ACC112 (cell line): Measurements from ENCODE around the gene FYB1.

Experiments
- H2AFZ ChIP-seq: fragments of 200-600 bp; sonication (generic); one replicate; pipeline ENCODE4 v1.6.0; 2017; ENCODE audit warnings: antibody characterized with exemption, low read length; ENCODE audit not compliant: unreplicated experiment
- H3K27ac ChIP-seq: fragments of 200-600 bp; sonication (generic); 2 replicates; pipeline ENCODE4 v1.5.1; 2014; ENCODE audit warnings: low read depth, mild to moderate bottlenecking, antibody characterized with exemption, low read length, moderate library complexity
- H3K27me3 ChIP-seq: fragments of 200-600 bp; sonication (generic); 2 replicates; pipeline ENCODE4 v1.6.1; 2014; ENCODE audit warnings: mild to moderate bottlenecking, antibody characterized with exemption, low read length, moderate library complexity, mixed read lengths; ENCODE audit not compliant: insufficient read depth
- H3K36me3 ChIP-seq: fragments of 200-600 bp; sonication (generic); 2 replicates; pipeline ENCODE4 v1.6.1; 2016; ENCODE audit warnings: mild to moderate bottlenecking, antibody characterized with exemption, low read length, moderate library complexity, mixed read lengths; ENCODE audit not compliant: insufficient read depth
- H3K4me1 ChIP-seq: fragments of 200-600 bp; sonication (generic); one replicate; pipeline ENCODE4 v1.6.1; 2016; ENCODE audit warnings: low read length, mixed read lengths; ENCODE audit not compliant: insufficient read depth, unreplicated experiment, control insufficient read depth
- H3K4me3 ChIP-seq: fragments of 200-600 bp; sonication (generic); 2 replicates; pipeline ENCODE4 v1.5.1; 2014; ENCODE audit warnings: mild to moderate bottlenecking, low read depth, low read length
- H3K79me2 ChIP-seq: fragments of 200-600 bp; sonication (generic); one replicate; pipeline ENCODE4 v1.6.0; 2016; ENCODE audit warnings: low read length; ENCODE audit not compliant: control insufficient read depth, unreplicated experiment, insufficient read depth

Gene FYB1

GRCh38 chr5:39106322-39106721 lies 113.0 kb downstream of the FYB1 start:
- peak overlapping the region; percentile 61 for H3K4me3 ChIP-seq
- H3K36me3 ChIP-seq, result no peaks in the 10 kb centered on the region
- peaks cover 50% of the 10 kb centered on the region for H3K4me1 ChIP-seq
- no peaks in the 10 kb centered on the region for H3K27me3 ChIP-seq
- H3K27ac ChIP-seq, result no peak overlapping the region
- peak overlapping the region; percentile 97 for H2AFZ ChIP-seq
- no peaks in the 10 kb centered on the region for H3K79me2 ChIP-seq

- H3K79me2 ChIP-seq, result no peaks in the 10 kb centered on the region
- H3K27me3 ChIP-seq, result no peaks in the 10 kb centered on the region
- H2AFZ ChIP-seq, result peak overlapping the region; percentile 26
- H3K4me3 ChIP-seq, result no peak overlapping the region
- H3K36me3 ChIP-seq, result no peaks in the 10 kb centered on the region
- H3K27ac ChIP-seq, result peak overlapping the region; percentile 100
- H3K4me1 ChIP-seq, result peaks cover 69% of the 10 kb centered on the region
These were observed 115.1 kb downstream of the FYB1 start for GRCh38 chr5:39104221-39104620.

- H3K27ac ChIP-seq, result peak overlapping the region; percentile 100
- H3K79me2 ChIP-seq, result no peaks in the 10 kb centered on the region
- H3K27me3 ChIP-seq, result no peaks in the 10 kb centered on the region
- H3K36me3 ChIP-seq, result no peaks in the 10 kb centered on the region
- H3K4me1 ChIP-seq, result peaks cover 67% of the 10 kb centered on the region
- peak overlapping the region; percentile 39 for H3K4me3 ChIP-seq
- H2AFZ ChIP-seq, result no peak overlapping the region
These were observed 116.6 kb downstream of the FYB1 start for GRCh38 chr5:39102684-39103155.

- H3K27ac ChIP-seq, result peak overlapping the region; percentile 100
- no peaks in the 10 kb centered on the region for H3K79me2 ChIP-seq
- no peaks in the 10 kb centered on the region for H3K27me3 ChIP-seq
- H3K4me3 ChIP-seq, result peak overlapping the region; percentile 40; the same call in 1 of the 2 replicates
- peak overlapping the region; percentile 36 for H2AFZ ChIP-seq
- H3K4me1 ChIP-seq, result peaks cover 55% of the 10 kb centered on the region
- no peaks in the 10 kb centered on the region for H3K36me3 ChIP-seq
These were observed 118.4 kb downstream of the FYB1 start for GRCh38 chr5:39100851-39101396.

GRCh38 chr5:39100301-39100850 lies 119.0 kb downstream of the FYB1 start:
- Histone ChIP-seq H3K27me3 (no peaks in the 10 kb centered on the region), H3K4me3 (no peak overlapping the region), H3K27ac (peak overlapping the region; percentile 100), H3K79me2 (no peaks in the 10 kb centered on the region), H2AFZ (no peak overlapping the region), H3K36me3 (no peaks in the 10 kb centered on the region), H3K4me1 (peaks cover 52% of the 10 kb centered on the region)

- Histone ChIP-seq H3K27me3 (no peaks in the 10 kb centered on the region), H3K79me2 (no peaks in the 10 kb centered on the region), H3K4me1 (peaks cover 52% of the 10 kb centered on the region), H3K36me3 (no peaks in the 10 kb centered on the region), H3K4me3 (no peak overlapping the region), H3K27ac (peak overlapping the region; percentile 100), H2AFZ (peak overlapping the region; percentile 19)
These were observed 119.5 kb downstream of the FYB1 start for GRCh38 chr5:39099831-39100230.

GRCh38 chr5:39093352-39093751 lies 126.0 kb downstream of the FYB1 start:
- no peaks in the 10 kb centered on the region for H3K27me3 ChIP-seq
- peak overlapping the region; percentile 61 for H3K27ac ChIP-seq
- peak overlapping the region; percentile 17; the same call in 1 of the 2 replicates for H3K4me3 ChIP-seq

GRCh38 chr5:39092581-39093351 lies 126.6 kb downstream of the FYB1 start:
- peaks cover 22% of the 10 kb centered on the region for H3K4me1 ChIP-seq
- no peaks in the 10 kb centered on the region for H3K36me3 ChIP-seq
- H3K27ac ChIP-seq, result peak overlapping the region; percentile 61
- H3K27me3 ChIP-seq, result no peaks in the 10 kb centered on the region
- peak overlapping the region; percentile 58 for H2AFZ ChIP-seq
- H3K79me2 ChIP-seq, result no peaks in the 10 kb centered on the region
- peak overlapping the region; percentile 17; the same call in 1 of the 2 replicates for H3K4me3 ChIP-seq

More at GRCh38 chr5:39093352-39093751, 126.0 kb downstream of the FYB1 start:
- Histone ChIP-seq H3K79me2 (no peaks in the 10 kb centered on the region), H2AFZ (no peak overlapping the region), H3K4me1 (peaks cover 22% of the 10 kb centered on the region), H3K36me3 (no peaks in the 10 kb centered on the region)

GRCh38 chr5:39091940-39092580 lies 127.3 kb downstream of the FYB1 start:
- H3K36me3 ChIP-seq, result no peaks in the 10 kb centered on the region
- H3K27me3 ChIP-seq, result no peaks in the 10 kb centered on the region
- H3K4me1 ChIP-seq, result peaks cover 22% of the 10 kb centered on the region
- H3K27ac ChIP-seq, result peak overlapping the region; percentile 61
- H3K79me2 ChIP-seq, result no peaks in the 10 kb centered on the region
- H3K4me3 ChIP-seq, result no peak overlapping the region
- no peak overlapping the region for H2AFZ ChIP-seq

- H3K27me3 ChIP-seq, result no peaks in the 10 kb centered on the region
- H3K36me3 ChIP-seq, result no peaks in the 10 kb centered on the region
- no peak overlapping the region for H2AFZ ChIP-seq
- no peaks in the 10 kb centered on the region for H3K79me2 ChIP-seq
- peaks cover 4% of the 10 kb centered on the region for H3K4me1 ChIP-seq
- no peak overlapping the region for H3K27ac ChIP-seq
- no peak overlapping the region for H3K4me3 ChIP-seq
These were observed 135.4 kb downstream of the FYB1 start for GRCh38 chr5:39083968-39084367.
